Colonic mucosa (tissue), 4 donors: ENCODE data around the gene CALM1. TPM values are rescaled to one million over a fixed set of nuclear protein-coding genes. Genes with fewer than 3 reads are reported as not detected.
"Not testable (repeated sequence)": the region's sequence is repeated elsewhere in the genome, so short reads cannot be mapped to it uniquely, and the experiment has no call there.

Experiments
- DNase-seq: peaks from one replicate; pipeline ENCODE4 v3.0.0-alpha.2; 2020
- H3K27ac ChIP-seq: fragments of 200-600 bp; one replicate; pipeline ENCODE4 v1.8.0; 2021
- H3K27me3 ChIP-seq: fragments of 200-600 bp; one replicate; pipeline ENCODE4 v1.8.0; 2021
- H3K36me3 ChIP-seq: fragments of 200-600 bp; one replicate; pipeline ENCODE4 v1.8.0; 2021
- H3K4me1 ChIP-seq: fragments of 200-600 bp; one replicate; pipeline ENCODE4 v1.8.0; 2021; ENCODE audit warnings: mild to moderate bottlenecking
- H3K4me3 ChIP-seq: fragments of 200-600 bp; one replicate; pipeline ENCODE4 v1.8.0; 2021
- H3K9ac ChIP-seq, 2 donors: one replicate each; pipeline ENCODE4 v1.7.0; 2013; ENCODE audit warnings: control low read depth in 2 of 2, low read depth in 2 of 2, low read length in 2 of 2
- H3K9me3 ChIP-seq: fragments of 200-600 bp; one replicate; pipeline ENCODE4 v1.8.0; 2021
- intact Hi-C: fragments of 100-400 bp; cut with DNase I; formaldehyde crosslinking; loops from one replicate; pipeline ENCODE4 v1.14.1; 2022
- total RNA-seq, 2 donors: library from RNA; stranded (reverse); fragmentation: NEBNext Ultra II Directional in 1 of 2; extraction: Animal tissue kit (Norgen Biotek cat#: 25700) in 1 of 2; gene quantifications; one replicate each; pipeline ENCODE4 v1.2.1, GENCODE V29; 2021
- TF ChIP-seq, protein P1 (sequence below): fragments of 200-600 bp; IDR thresholded peaks from one replicate; pipeline ENCODE4 v1.8.0; 2022; ENCODE audit warnings: antibody characterized with exemption, mild to moderate bottlenecking
- donor health status: healthy.
- donor health status: DM: no; HTN: no; CAD: no.
- donor health status: DM: no; HTN: no; CAD: no.

CALM1 gene
- total RNA-seq, 2 donors from 2014 or later, result 676 to 714 TPM

DNA sequence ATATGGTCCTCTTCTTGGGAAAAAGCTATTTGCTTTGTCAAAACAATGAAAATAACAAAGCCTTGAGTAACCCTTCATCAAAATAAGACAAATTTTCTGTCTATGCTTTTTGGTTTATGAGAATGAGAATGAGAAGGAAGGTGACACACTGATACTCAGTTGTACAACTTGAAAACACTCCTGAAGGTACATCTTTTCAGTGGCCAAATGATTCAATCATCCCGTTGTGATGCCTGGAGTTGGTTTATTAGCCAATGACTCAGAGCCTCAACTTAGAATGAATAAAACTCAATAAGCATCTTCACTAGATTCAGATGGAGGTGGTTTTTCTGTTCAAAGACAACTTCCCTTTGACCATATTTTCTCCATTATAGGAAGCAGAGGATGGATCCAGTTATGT lies 7.8 kb upstream of the CALM1 start:
- intact Hi-C loops, result loop anchor here (10.0 kb wide), 1 partner anchor 366 kb away; no protein-coding TSS in a partner anchor
- Histone ChIP-seq H3K4me1 (peaks cover 7% of the 10 kb centered on the region), H3K9me3 (no peaks in the 10 kb centered on the region), H3K27me3 (no peaks in the 10 kb centered on the region), H3K4me3 (no peak overlapping the region), H3K27ac (no peak overlapping the region), H3K36me3 (no peaks in the 10 kb centered on the region), H3K9ac (no peak overlapping the region)
- TF ChIP-seq, protein P1, sequence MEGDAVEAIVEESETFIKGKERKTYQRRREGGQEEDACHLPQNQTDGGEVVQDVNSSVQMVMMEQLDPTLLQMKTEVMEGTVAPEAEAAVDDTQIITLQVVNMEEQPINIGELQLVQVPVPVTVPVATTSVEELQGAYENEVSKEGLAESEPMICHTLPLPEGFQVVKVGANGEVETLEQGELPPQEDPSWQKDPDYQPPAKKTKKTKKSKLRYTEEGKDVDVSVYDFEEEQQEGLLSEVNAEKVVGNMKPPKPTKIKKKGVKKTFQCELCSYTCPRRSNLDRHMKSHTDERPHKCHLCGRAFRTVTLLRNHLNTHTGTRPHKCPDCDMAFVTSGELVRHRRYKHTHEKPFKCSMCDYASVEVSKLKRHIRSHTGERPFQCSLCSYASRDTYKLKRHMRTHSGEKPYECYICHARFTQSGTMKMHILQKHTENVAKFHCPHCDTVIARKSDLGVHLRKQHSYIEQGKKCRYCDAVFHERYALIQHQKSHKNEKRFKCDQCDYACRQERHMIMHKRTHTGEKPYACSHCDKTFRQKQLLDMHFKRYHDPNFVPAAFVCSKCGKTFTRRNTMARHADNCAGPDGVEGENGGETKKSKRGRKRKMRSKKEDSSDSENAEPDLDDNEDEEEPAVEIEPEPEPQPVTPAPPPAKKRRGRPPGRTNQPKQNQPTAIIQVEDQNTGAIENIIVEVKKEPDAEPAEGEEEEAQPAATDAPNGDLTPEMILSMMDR, result no peak
- no peak for DNase-seq

DNA sequence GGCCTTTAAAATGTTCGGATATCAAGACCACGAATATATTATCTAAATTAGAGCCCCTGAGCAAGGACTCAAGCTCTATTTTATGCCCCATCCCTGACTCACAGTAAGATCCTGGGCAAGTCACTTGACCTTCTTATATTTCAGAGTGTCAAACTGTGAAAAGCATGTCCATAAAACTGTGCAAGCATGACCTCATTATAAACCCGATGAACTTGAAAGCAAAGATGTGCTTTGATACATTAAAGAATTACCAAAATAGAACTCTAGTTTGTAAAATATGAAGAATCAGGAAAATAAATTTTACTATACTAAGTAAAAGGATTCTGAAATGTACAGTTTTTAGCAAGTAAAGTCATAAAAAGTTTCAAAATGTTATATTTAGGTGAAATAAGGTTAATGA lies 2.9 kb upstream of the CALM1 start:
- Histone ChIP-seq H3K27me3 (no peaks in the 10 kb centered on the region), H3K36me3 (no peaks in the 10 kb centered on the region), H3K27ac (no peak overlapping the region), H3K9me3 (no peaks in the 10 kb centered on the region), H3K4me3 (no peak overlapping the region), H3K9ac (no peak overlapping the region), H3K4me1 (no peaks in the 10 kb centered on the region)
- no peak for DNase-seq
- TF ChIP-seq, protein P1, result no peak
- intact Hi-C loops, result no loop called here

DNA sequence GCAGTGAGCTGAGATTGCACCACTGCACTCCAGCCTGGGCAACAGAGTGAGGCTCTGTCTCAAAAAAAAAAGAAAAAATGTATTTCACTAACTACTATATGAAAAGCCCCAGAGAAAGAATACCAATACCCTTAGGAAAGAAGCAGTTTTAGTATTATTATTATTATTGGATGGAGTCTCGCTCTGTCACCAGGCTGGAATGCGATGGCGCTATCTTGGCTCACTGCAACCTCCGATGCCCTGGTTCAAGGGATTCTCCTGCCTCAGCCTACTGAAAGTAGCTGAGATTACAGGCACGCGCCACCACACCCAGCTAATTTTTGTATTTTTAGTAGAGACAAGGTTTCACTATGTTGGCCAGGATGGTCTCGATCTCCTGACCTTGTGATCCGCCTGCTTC lies 2.0 kb upstream of the CALM1 start:
- H3K4me3 ChIP-seq, H3K9me3 ChIP-seq, DNase-seq, H3K27ac ChIP-seq, H3K4me1 ChIP-seq, H3K27me3 ChIP-seq, H3K9ac ChIP-seq, H3K36me3 ChIP-seq: not testable (repeated sequence)
- intact Hi-C loops, result loop anchor here (5.0 kb wide), 1 partner anchor 92 kb away; no protein-coding TSS in a partner anchor

DNA sequence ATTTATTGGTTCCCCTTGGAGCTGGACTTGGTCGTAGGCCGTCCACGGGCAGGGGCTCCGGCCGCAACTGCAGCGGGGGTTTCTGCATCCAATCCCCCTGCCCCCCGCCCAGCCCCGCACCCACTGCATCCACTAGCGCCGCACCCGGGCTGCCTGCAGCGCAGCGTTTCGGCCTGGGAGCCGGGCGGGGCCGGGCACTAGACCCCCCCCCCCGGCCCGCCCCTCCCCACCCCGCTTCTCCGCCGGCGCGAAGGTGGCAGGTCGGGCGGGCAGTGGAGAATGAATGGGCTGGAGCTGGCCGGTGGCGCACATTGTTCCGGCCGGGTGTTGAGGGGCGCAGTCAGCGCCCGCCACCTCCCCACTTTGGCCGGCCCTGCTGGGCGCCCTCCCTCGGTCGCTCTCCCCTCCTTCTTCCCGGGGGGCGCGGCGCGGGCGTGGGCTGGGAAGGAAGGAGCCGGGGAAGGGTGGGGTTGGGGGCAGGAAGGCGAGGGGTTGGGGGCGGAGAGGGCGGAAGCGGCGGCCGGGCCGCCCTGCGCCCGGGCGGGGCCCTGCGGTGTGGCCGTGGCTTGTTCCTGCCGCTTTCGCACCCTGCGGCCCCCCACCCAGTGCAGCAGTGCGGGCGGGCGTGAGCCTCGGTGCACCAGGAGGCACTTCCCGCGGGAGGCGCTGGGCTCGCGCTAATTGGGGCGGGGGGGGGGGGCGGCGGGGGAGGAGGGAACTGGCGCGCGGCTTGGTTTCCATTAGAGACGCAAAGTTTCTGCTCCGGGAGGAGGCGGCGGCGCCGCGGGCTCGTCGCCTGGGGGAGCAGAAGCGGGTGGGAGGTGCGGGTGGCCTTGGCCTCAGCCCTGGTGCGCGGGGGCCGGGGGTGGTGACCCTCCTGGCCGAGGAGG lies 841 bp downstream of the CALM1 start:
- H3K4me1 ChIP-seq, result peaks cover 8% of the 10 kb centered on the region
- TF ChIP-seq, protein P1, result no peak
- DNase-seq, result peak; percentile 76
- no peaks in the 10 kb centered on the region for H3K9me3 ChIP-seq
- no peaks in the 10 kb centered on the region for H3K27me3 ChIP-seq
- H3K36me3 ChIP-seq, result peaks cover 6% of the 10 kb centered on the region
- peak overlapping the region; percentile 83 for H3K4me3 ChIP-seq
- H3K9ac ChIP-seq, result peak overlapping the region; percentile 84 to 97
- intact Hi-C loops, result loop anchor here (2.0 to 5.0 kb wide), 2 partner anchors 15 to 95 kb away; no protein-coding TSS in a partner anchor
- peak overlapping the region; percentile 95 for H3K27ac ChIP-seq

DNA sequence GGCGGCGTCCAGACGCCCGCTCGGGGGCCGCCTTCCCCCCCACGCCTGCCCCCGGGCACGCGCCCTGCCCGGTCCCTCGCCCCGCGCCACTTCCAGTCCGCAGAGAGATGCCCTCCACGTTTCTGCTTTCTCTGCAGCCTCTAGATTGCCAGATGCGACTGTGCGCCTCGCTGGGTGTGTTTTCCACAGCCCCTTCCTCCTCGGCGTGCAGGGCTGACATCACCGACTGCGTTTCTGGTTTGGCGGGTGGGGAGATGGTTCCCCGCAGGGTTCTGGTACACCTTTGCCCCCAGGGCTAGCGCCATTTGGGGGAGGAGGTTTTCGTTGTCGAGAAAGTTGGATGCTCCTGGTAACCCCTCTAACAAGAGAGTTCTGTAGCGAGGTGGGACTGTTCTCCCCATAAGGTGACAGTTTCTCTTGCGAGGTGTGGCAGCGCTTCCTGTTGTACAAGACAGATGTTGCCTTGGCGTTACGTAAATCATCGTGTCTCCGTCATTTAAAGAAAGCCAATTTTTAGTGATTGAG lies 1.5 kb downstream of the CALM1 start:
- intact Hi-C loops, result loop anchor here (5.0 kb wide), 1 partner anchor 96 kb away; no protein-coding TSS in a partner anchor
- Histone ChIP-seq H3K27ac (peak overlapping the region; percentile 95), H3K36me3 (peaks cover 13% of the 10 kb centered on the region), H3K4me1 (peaks cover 8% of the 10 kb centered on the region), H3K4me3 (peak overlapping the region; percentile 83), H3K9me3 (no peaks in the 10 kb centered on the region), H3K27me3 (no peaks in the 10 kb centered on the region), H3K9ac (peak overlapping the region; percentile 84 to 97)
- TF ChIP-seq, protein P1, result no peak
- DNase-seq, result peak; percentile 58
